HTERT RPE-1 (cell line): ENCODE results near the gene NEUROG1.

ENCODE experiments used
- in situ Hi-C: fragments of 300-500 bp; cut with MboI; formaldehyde crosslinking; loops from 4 replicates; pipeline ENCODE4 v1.14.3; 2020; ENCODE audit warnings: low sequenced_read_pairs

The NEUROG1 gene

DNA sequence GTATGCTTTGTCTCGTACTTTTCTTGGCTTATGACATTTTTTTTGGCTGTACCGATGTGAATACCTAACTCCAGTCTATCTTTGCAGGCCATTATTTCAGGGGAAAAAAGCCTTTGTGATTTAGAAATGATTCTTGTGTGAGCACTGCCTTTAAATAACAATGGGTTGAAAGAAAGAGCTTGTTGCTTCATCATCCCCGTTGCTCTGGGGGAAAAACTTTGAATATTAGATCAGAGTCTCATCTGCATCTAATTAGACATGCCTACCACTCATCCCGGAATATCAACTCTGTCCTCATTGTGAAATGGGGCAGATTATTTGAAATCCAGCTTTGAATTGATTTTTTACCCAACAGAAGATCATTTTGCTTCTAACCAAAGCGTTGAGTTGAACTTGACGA, 29.5 kb upstream of the NEUROG1 start:
- in situ Hi-C loops: no loop called here

DNA sequence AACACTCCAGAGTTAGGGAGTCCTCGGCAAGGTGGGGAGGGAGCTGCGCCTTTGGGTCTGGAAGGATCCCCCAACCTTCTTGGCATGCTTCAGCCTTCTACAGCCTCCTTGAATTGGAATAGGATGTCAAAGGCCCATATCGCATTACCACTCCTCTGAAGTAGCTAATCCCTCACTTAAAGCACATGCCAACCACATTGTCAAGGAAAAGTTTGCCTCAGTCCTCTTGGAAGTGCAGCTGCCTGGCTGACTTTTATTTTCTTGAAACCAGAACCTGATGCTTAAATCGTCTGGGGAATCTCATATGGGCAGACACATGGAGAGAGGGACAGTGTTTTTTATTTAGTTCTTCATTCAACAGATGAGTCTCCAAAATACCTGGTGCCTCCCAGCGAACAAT, 28.6 kb upstream of the NEUROG1 start:
- in situ Hi-C loops: no loop called here

DNA sequence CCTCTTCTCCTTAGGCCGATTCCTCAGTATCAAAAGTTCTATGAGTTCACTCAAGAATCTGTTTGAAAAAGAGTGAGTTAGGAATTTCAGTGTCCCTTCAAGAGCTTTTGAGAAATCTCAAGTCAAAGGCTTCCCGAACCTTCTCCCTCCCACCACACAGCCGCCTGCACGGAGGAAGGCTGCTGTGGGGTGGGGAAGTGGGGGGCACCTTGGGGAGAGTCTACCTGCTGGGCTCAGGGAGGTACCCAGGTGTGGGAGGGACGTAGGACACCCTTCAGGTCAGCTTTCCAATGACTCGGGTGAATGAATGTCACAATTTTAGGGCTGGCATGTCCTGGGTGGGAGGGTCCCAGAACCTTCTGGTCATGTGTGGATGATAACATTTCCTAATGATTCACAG, 25.5 kb upstream of the NEUROG1 start:
- in situ Hi-C loops: no loop called here

DNA sequence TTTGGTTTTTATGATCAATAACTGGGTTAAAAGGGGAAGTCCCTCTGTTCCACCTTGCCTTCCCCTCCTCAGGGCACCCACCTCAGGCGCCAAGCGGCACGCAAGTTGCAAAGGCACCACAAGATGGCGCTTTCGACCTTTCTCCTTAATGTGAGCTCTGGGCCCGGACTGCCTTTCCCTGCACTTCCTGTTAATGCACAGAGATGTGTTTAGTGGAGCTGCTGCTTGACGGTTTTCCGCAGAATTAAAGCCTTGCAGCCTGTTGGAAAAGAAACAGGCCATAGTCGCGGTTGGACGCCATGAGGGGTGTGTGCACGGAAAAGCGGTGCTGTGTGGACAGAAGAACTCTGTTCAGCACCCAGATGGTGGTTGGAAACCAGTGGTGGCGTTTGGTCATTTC, 25.1 kb upstream of the NEUROG1 start:
- in situ Hi-C loops: no loop called here

DNA sequence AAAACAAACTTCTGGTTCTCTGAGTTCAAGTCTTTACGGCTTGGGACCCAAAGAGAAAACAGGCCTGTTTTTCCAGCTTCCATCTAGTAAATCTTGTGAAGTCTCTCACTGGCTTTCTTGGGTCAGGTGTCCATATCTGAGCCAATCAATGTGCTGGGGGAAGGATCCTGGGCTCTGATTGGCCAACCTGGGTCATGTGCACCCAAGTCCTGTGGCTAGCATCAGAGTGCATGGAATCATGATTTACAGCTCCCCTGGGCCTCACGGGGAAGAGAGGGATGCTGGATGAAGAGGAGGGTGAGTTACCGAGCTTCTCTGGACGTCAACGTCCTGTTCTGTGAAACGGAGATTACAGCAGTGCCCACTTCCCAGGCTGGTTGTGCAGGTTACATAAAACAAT, 23.6 kb upstream of the NEUROG1 start:
- in situ Hi-C loops: no loop called here

DNA sequence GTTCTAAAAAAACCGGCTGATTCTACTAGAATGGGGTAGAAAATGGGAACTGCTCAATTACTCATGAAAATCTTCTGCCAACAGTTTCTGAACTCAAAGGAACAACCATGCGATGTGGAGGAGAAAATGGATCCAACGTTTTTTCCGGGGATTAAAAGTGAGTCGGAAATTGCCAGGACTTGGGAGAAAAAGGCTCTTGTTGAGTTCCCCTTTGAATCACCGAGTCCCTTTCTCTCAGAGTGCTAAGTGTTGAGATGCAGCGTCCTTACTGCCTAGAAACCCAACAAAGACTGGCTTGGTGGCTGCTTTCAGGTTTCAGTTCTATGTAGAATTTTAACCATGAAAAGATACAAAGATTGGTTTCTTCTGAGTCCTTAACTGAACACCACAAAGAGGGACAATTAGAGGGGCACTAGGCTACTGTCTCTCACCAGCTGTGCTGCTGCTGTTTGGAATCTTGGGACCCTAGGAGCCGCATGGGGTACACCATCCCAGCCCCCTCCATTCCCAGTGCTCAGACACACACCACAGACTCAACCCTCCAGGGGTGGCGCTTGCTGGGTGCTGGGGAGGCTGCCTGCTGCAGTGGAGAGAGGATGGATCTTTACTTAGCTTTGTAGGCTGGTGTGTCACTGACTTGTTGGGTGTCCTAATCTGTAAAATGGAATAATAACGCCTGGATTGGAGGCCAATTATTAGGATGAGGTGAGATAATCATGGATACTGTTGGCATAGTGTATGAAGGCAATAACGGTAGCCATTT, 21.5 kb upstream of the NEUROG1 start:
- in situ Hi-C loops: no loop called here

DNA sequence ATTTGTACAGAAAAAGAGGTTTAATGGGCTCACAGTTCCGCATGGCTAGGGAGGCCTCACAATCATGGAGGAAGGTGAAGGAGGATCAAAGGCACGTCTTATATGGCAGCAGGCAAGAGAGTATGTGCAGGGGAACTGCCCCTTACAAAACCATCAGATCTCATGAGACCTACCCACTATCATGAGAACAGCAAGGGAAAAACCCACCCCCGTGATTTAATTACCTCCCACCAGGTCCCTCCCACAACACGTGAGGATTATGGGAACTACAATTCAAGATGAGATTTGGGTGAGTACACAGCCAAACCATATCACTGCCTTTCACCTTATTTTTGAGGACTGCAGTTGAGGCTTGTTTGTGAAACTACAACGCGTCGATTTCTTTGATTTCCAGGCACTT, 20.9 kb upstream of the NEUROG1 start:
- in situ Hi-C loops: no loop called here

DNA sequence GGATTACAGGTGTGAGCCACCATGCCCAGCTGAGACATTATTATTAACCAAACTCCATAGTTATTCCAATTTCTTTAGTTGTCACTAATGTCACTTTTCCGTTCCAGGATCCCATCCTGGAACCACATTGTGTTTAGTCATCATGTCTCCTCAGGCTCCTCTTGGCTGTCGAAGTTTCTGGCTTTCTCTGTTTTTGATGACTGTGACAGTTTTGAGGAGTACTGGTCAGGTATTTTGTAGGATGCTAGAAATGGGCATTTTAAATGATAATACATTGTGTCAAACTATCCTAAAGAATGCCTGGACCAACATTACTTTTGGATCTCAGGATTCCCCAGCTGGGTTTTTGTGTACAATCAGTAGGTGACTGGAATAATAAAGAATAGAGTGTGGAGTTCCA, 19.8 kb upstream of the NEUROG1 start:
- in situ Hi-C loops: no loop called here

DNA sequence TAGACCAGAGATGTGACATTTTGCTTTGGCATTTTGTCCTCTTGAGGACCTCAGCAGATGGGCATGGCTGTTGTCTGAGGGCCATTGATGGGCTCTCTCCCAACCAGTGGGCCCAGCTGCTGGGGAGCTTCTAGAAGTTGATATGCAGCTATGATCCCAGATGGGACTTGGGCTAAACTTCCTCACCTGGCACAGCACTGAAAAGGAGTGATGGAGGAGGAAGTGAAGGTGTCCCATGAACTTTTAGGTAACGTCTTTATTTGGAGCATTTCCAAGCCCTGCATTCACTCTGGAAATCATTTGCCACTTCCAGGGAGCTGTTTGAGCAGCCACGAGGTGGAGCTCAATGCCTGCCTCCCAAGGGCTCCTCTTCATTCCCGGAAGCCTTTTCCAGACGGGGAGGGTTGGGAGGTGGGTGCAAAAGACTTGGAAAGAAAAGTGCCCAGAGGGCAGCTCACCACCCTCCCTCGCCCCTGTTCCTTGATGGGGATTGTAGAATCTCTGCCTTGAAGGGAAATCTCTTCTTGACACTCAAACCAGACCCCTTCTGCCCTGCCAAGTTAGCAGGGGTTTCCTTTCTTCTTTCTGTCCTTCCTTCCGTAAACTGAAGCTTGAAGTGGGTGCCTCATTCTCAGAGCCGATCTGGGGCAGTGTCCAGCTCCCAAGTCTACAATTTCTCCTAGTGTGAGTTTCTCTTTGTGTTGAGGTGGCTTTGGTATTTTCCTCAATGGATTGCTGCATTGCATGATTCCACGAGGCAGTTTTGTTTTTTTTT, 18.1 kb upstream of the NEUROG1 start:
- in situ Hi-C loops: no loop called here

DNA sequence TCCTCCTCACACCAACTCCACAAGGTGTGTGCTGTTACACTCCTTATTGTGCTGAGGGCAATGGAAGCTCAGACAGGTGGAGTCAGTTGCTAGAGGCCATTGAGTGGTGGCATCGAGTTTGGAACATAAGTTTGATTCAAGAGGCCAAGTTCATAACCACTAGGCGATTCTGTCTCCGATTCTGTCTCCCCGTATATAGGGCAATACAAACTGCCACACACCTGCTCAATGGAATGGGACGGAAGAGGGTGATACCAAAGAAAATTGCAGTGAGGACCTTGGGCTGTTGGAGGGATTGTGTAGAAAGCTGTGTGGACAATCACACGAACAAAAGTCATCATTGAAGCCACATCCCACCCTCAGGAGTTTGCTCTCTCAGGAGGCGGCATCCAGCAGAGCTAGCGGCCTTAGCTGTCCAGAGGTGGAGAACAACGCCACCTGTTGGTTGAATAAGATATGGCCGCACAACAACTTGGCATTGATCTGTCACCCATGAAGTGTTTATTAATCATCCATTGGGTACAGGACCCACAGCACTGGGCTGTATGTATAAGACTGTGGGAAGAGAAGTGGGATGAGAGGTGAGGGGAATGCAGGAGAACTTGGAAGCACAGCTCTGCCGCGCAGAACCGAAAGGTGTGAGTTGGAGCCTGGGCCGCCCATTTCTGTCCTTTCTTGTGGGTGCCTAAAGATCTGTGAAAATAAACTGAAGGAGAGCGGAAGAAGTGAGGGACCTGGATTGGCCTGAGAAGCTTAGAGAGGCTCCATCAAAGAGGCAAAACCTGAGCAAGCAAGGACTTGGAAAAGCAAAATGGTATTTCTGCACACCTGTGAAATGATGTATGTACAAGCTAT, 16.1 kb upstream of the NEUROG1 start:
- in situ Hi-C loops: no loop called here

DNA sequence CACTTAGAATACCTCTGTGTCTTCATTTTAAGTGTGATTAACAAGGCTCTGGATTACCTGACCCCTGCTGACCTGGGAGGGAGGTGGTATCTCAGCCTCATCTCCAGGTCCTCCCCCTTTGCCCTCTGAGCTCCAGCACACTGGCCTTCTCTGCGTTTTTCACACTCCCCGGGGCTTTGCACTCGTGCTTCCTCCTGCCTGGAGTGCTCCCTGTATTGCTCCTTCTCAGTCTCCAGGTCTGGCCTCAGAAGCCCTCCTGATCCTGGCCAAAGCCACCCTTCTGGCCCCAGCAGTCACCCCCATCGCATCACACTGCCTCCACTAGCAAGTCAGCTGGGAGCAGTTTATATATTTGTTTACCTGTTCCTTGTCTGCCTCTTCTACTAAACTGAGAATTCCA, 13.6 kb upstream of the NEUROG1 start:
- in situ Hi-C loops: no loop called here

DNA sequence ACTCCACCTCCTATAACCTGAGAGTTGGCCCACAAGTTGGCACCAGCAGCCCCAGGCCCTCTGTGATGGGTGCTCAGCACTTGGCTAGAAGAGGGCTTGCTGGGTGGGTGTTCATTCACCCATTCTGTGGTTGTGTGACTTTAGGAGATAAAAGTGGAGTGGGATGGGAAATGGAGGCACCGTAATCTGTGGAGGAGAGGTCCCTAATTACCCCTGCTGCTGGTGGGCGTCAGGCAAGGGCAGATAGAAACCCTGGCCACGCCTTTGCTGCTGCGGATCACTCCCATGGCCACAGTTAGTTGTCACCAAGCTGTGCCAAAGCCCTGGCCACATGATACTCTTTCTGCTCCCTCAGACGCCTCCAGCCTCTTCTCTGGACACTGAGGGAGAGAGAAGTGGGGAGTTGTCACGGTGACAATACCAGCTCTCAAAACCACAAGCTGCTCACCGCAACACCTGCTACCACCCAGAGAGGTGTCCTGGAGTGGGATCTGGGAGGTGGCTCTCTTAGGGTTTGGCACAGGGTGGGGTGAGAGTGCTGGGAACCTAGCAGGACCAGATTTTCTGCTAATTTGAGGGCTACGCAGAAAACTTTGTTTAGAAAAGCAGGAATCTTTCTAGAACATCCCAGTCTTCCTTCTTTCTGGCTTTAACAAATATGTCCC, 12.0 kb upstream of the NEUROG1 start:
- in situ Hi-C loops: no loop called here

DNA sequence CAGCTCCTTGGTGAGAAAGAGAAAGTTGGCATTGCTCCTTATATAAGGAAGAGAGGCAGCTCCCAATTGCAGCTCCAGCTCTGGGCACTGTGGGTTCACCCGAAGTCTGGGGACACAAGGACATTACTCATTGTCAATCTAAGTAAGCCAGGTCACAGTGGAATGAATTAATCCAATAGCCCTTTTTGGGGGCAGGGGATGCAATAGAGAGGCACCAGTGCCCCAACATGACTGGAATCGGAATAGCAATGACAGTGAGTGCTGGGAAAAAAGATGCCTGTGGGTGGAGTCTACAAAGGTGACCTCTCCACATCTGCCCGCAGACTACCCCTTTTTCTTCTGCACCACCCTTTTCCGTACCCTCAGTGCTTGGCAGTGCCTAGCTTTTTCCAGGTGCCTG, 11.1 kb upstream of the NEUROG1 start:
- in situ Hi-C loops: no loop called here

DNA sequence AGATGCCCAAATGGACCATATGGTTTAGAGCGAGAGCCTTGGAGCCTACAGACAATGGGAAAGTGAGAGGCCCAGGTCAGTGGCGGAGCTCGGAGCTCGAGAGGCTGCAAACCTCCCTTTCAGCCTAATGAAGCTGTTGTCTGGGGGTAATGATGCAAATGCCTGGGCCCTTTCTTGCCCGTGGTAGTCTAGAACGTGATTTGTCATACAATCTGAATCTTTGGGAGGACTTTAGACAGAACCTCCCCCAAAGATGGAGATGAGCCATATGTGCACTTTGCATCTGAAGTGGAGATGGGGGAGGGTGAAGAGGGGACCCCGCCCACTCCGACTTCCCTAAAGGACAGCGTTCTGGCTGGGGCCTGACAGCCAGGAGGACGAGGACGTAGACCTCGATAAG, 10.3 kb upstream of the NEUROG1 start:
- in situ Hi-C loops: no loop called here

DNA sequence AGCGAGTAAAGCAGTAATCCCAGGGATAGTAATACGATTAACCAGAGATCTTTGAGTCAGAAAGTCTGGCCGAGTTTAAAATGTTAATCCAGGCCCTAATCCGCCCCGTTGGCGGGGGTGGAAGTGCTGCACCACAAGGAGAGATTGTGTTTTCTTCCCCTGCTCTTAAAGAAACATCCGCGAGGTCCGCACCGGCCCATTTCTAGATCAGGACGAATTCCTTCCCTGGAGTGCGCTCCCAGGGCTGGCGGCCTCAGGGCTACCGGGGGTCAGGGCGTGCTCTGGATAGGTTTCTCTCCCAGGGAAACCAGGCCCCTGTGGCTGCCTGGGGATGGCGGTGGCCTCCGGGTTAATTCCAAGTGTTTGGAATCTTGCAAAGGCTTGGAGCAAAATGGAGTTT, 9.3 kb upstream of the NEUROG1 start:
- in situ Hi-C loops: no loop called here

DNA sequence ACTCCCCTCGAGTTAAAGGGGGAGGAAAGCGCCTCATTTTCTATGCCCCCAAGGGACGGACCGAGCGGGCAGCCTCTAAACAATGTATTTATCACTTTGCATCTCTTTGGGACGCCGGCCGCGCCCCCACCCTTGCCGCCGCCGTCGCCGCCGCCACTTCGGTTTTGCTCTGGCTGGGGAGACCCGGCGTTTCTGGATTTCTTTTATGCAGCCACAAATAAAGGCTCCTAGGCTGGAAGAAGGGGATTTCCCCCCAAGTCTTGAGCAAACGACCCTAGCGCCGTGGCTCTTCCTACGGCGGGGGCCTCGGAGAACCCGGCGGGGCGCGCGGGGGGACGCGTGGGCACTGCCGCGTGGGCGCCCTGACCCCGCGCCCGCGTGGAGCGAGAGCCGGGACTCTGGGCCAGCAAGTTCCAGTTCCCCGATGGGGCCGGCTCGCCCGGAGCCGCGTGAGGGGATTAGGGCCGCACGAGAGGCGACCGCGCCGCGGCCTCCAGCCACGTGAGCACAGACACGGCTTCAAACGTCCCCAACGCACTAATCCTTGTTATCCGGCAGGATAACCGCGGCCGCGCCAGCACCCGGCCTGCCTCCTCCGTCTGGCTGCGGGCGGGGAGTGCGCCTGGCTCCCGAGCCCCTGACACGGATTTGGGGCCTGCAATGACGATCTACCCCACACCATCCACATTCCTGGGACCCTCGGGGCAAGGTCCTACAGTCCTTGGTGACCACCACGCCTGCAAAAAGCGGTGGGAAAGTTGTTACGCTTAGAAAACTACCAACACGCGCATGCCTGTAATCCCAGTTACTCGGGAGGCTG, 7.9 kb upstream of the NEUROG1 start:
- in situ Hi-C loops: no loop called here

DNA sequence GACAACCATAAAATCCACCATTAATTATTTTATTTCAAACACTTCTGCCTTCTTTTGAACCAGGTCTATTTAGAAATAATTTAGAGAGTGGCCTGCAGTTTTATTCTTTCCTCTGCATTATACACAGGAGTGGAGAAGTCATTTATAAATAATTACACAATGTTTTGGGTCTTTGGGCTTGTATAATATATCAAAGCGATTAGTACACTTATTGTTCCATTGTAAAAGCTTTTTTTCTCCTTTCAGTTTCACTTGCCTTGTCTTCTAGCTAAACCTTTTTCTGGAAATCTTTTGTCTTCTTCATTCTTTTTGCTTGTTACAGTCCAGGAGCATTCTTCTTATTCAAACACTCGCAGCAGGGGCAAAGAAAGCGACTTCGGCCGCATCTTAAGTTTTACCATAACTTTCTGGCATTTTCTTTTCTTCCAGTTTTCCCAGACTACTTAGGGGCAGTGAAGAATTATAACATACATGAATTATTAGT, 7.3 kb upstream of the NEUROG1 start:
- in situ Hi-C loops: no loop called here

DNA sequence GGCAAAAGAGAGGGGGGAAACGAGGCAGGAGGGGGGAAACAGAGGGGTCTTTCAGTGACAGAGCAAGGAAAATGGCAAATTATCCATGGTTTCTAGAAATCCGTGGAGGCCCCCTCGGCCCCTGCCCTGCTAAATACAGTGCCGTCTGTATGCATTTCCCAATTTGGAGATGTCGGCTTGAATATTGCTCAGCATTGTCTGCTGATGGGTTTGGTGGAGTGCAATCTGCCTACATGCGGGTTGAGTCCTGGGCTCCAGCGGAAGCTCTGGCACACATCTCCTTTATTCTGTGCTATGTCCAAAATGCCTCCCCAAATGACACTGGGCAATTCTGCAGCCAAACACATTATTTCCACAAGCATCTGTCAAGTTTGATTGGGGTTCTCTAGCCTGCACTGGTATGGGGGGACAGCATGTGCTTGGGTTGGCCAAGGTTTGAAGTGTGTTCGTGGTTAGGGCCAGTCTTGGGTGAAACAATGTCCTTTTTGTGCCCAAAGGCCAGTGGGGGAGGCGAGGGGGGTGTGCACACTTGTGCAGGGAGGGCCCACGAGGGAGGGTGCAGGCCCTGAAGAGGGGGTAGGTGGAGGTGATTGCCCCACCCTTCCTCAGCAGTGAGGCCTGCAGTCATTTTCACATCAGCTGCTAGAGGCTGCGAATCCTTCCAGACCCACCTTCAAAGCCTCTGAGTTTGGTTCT, 6.2 kb upstream of the NEUROG1 start:
- in situ Hi-C loops: no loop called here

DNA sequence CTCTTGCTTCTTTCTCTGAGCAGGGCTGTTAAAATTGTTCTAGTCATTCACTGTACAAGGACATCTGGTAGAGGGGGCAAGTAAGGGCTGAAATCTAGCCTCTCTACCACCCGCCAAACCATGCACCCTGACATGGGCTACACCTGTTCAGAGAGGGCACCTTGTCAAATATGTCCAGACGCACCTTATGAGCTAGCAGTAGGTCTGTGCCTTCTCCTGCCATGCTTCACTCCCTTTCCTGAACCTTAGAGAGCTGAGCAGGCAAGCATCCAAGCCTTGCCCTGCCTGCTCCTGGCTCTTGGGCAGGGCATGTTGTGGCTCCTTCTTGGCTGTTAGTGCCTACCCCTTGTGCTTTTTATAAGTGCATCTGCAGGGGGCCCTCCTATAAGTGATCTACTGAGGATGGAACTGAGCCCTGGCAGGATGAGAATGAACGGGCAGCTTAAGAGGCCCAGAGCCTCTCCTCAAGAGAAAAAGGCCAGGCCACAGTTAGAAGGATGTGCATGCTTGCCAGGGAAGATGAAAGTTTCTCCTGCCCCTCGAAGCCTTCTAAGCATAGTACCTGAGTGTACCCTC, 3.8 kb upstream of the NEUROG1 start:
- in situ Hi-C loops: no loop called here
